A549 (cell line): ENCODE results near the gene SALL2. TPM values are rescaled to one million over a fixed set of nuclear protein-coding genes. Genes with fewer than 3 reads are reported as not detected.

Experiments used
- ATAC-seq, 2 experiments: fragments of 200-7000 bp in 1 of 2; fragments of >200 bp in 1 of 2; cut with Nextera tagmentation in 1 of 2; cut with Tn5 transposase in 1 of 2; 3 replicates each; pipeline versions ENCODE4 v1.8.0 to v1.9.1; 2018 to 2020; ENCODE audit warnings: mild to moderate bottlenecking in 1 of 2, moderate library complexity in 1 of 2
- CTCF ChIA-PET: fragments of 300-600 bp; sonication (Branson Sonifier 250); formaldehyde crosslinking; extraction: SDS; loops from one replicate; lab custom pipeline; 2021; ENCODE audit warnings: antibody characterized with exemption, inconsistent platforms; lab: Yijun Ruan, JAX
- POLR2A ChIA-PET: fragments of 350-600 bp; formaldehyde crosslinking; extraction: SDS; loops from one replicate; lab custom pipeline; 2021; ENCODE audit warnings: antibody characterized with exemption, inconsistent platforms; lab: Yijun Ruan, JAX
- DNase-seq, 2 experiments: peaks; one replicate each; pipeline versions ENCODE4 v3.0.0 to v3.0.0-alpha.2; 2011 to 2016; ENCODE audit warnings: low read depth in 1 of 2, low spot score in 1 of 2
- FAIRE-seq: peaks from 2 replicates; lab custom pipeline; 2011; peaks lifted over from hg19 to GRCh38; lab: Jason Lieb, UNC
- H3K27ac ChIP-seq, 2 experiments: fragments of >200 bp; sonication (Bioruptor Twin); formaldehyde crosslinking; 3 replicates each; pipeline ENCODE4 v1.5.1; 2016 to 2017
- H3K4me1 ChIP-seq: fragments of >200 bp; sonication (Bioruptor Twin); formaldehyde crosslinking; 3 replicates; pipeline ENCODE4 v1.6.1; 2016
- H3K4me2 ChIP-seq: fragments of >200 bp; sonication (Bioruptor Twin); formaldehyde crosslinking; 3 replicates; pipeline ENCODE4 v1.6.1; 2016
- H3K4me3 ChIP-seq: fragments of >200 bp; sonication (Bioruptor Twin); formaldehyde crosslinking; 3 replicates; pipeline ENCODE4 v1.5.1; 2016
- H3K9me3 ChIP-seq: fragments of >200 bp; sonication (Bioruptor Twin); formaldehyde crosslinking; 3 replicates; pipeline ENCODE4 v1.6.1; 2016
- BCL3 ChIP-seq: fragments of >200 bp; sonication (Bioruptor Twin); formaldehyde crosslinking; IDR thresholded peaks from 3 replicates; pipeline ENCODE4 v1.6.1; 2016
- CTCF ChIP-seq: fragments of >200 bp; sonication (Bioruptor Twin); formaldehyde crosslinking; IDR thresholded peaks from 3 replicates; pipeline ENCODE4 v1.5.1; 2016
- EHF ChIP-seq: fragments of 250-450 bp; sonication (Bioruptor Pico); IDR thresholded peaks from 2 replicates; pipeline ENCODE4 v1.5.0; 2020; ENCODE audit warnings: mild to moderate bottlenecking
- EHMT2 ChIP-seq: fragments of 200-600 bp; sonication (generic); IDR thresholded peaks from 2 replicates; pipeline ENCODE4 v1.6.1; 2016; ENCODE audit warnings: antibody characterized with exemption, low read depth, mild to moderate bottlenecking, moderate library complexity
- EP300 ChIP-seq, 2 experiments: fragments of >200 bp; sonication (Bioruptor Twin); formaldehyde crosslinking; IDR thresholded peaks; 2 replicates in 1 of 2; 3 replicates in 1 of 2; pipeline ENCODE4 v1.6.1; 2016 to 2017
- FOXS1 ChIP-seq: fragments of 250-450 bp; sonication (Bioruptor Pico); IDR thresholded peaks from 2 replicates; pipeline ENCODE4 v1.5.0; 2020; ENCODE audit warnings: mild to moderate bottlenecking, moderate library complexity
- GATA3 ChIP-seq: IDR thresholded peaks from 2 replicates; pipeline ENCODE4 v1.6.1; 2012; ENCODE audit warnings: borderline replicate concordance
- HEYL ChIP-seq: fragments of 250-450 bp; sonication (Bioruptor Pico); IDR thresholded peaks from 2 replicates; pipeline ENCODE4 v1.8.0; 2021; ENCODE audit warnings: mild to moderate bottlenecking, moderate library complexity
- HOXA7 ChIP-seq: fragments of 250-450 bp; sonication (Bioruptor Pico); IDR thresholded peaks from 2 replicates; pipeline ENCODE4 v1.5.0; 2020; ENCODE audit warnings: mild to moderate bottlenecking, moderate library complexity
- JUN ChIP-seq, 2 experiments: fragments of >200 bp; sonication (Bioruptor Twin); formaldehyde crosslinking; IDR thresholded peaks; 2 replicates in 1 of 2; 3 replicates in 1 of 2; pipeline ENCODE4 v1.6.1; 2016 to 2017
- KDM5A ChIP-seq: fragments of 200-600 bp; sonication (generic); IDR thresholded peaks from 2 replicates; pipeline ENCODE4 v1.6.1; 2016; ENCODE audit warnings: antibody characterized with exemption, mild to moderate bottlenecking
- MAX ChIP-seq: IDR thresholded peaks from 2 replicates; pipeline ENCODE4 v1.6.1; 2012
- MAZ ChIP-seq: fragments of 150-350 bp; IDR thresholded peaks from 2 replicates; pipeline ENCODE4 v1.6.1; 2014; ENCODE audit warnings: antibody characterized with exemption, low read depth, low read length, borderline replicate concordance
- PBX3 ChIP-seq: IDR thresholded peaks from 2 replicates; pipeline ENCODE4 v1.6.1; 2012
- PHF8 ChIP-seq: fragments of 200-600 bp; sonication (generic); IDR thresholded peaks from 2 replicates; pipeline ENCODE4 v1.6.1; 2016; ENCODE audit warnings: low read depth, mild to moderate bottlenecking, antibody characterized with exemption, moderate library complexity, borderline replicate concordance
- POLR2A ChIP-seq: IDR thresholded peaks from 2 replicates; pipeline ENCODE4 v1.6.1; 2012; ENCODE audit warnings: mild to moderate bottlenecking, low read length
- RARB ChIP-seq: fragments of 250-450 bp; sonication (Bioruptor Pico); IDR thresholded peaks from 2 replicates; pipeline ENCODE4 v1.8.0; 2021; ENCODE audit warnings: mild to moderate bottlenecking, moderate library complexity
- RFX5 ChIP-seq: fragments of 450-650 bp; IDR thresholded peaks from 2 replicates; pipeline ENCODE4 v1.7.1; 2014; ENCODE audit warnings: antibody characterized with exemption, mild to moderate bottlenecking, moderate library complexity
- SMC3 ChIP-seq: fragments of >200 bp; sonication (Bioruptor Twin); formaldehyde crosslinking; IDR thresholded peaks from 3 replicates; pipeline ENCODE4 v1.6.1; 2018; ENCODE audit warnings: inconsistent platforms
- SREBF2 ChIP-seq: fragments of 450-650 bp; IDR thresholded peaks from 2 replicates; pipeline ENCODE4 v1.6.1; 2014; ENCODE audit warnings: mild to moderate bottlenecking, moderate library complexity
- ZC3H11A ChIP-seq: fragments of 450-650 bp; IDR thresholded peaks from 2 replicates; pipeline ENCODE4 v1.6.1; 2014; ENCODE audit warnings: antibody characterized with exemption, mild to moderate bottlenecking
- ZNF302 ChIP-seq: fragments of 250-450 bp; sonication (Bioruptor Pico); IDR thresholded peaks from 2 replicates; pipeline ENCODE4 v1.9.0; 2021; ENCODE audit warnings: inconsistent platforms, mild to moderate bottlenecking, moderate library complexity
- WGBS: methylation state at CpG from one replicate; pipeline ENCODE4 v1.1.6; 2017; ENCODE audit errors: missing lambda C conversion rate; 5-methylcytosine and 5-hydroxymethylcytosine counted together
- polyA plus RNA-seq, 4 experiments: library from polyadenylated mRNA; depleted of rRNA in 3 of 4; stranded (reverse); fragments of >200 nt; fragmentation: RNase III in 1 of 4; extraction: RNeasy Plus Mini Kit Qiagen cat#74134 plus additional on column Dnase treatment in 1 of 4; gene quantifications; 2 replicates in 3 of 4; 3 replicates in 1 of 4; pipeline ENCODE4 v1.2.3, GENCODE V29; 2011 to 2017

The SALL2 gene
- polyA plus RNA-seq, 2 of the 4 experiments (the other 2 are of a cell fraction) = 2.8 to 3.5 TPM

GRCh38 chr14:21476925-21477681 lies 49.0 kb downstream of the SALL2 start, which contains the start of the genes RAB2B and TOX4:
TSS of gene RAB2B (minus strand) at chr14:21476959. CDS start at chr14:21476872, 87 bp downstream.
TSS of gene TOX4 (plus strand) at chr14:21477195. CDS start at chr14:21477279, 84 bp downstream.
- no peaks in the 10 kb centered on the region for H3K9me3 ChIP-seq
- H3K27ac ChIP-seq = peak within 1 kb of the TSS; percentile 72 to 91
- POLR2A ChIA-PET = interaction anchor here (0.6 to 2.0 kb wide), 8 partner anchors 21 to 1674 kb away, joined by 3 to 13 read pairs (median 4); partner anchors contain the start of genes CHD8, METTL3 and SALL2
- TF ChIP-seq PHF8 (peak; percentile 89; the same call in 1 of the 2 replicates), RFX5 (0 out of 2 replicates have a peak, but pooled peaks have one; percentile 21), CTCF (peak; percentile 84), POLR2A (peak; percentile 65), EHMT2 (no peak), GATA3 (peak; percentile 45; the same call in 1 of the 2 replicates), SMC3 (0 out of 3 replicates have a peak, but pooled peaks have one; percentile 17), HOXA7 (CRISPR knock-in tag) (no peak), KDM5A (peak; percentile 53), RARB (CRISPR knock-in tag) (0 out of 2 replicates have a peak, but pooled peaks have one; percentile 24), FOXS1 (CRISPR knock-in tag) (no peak), HEYL (CRISPR knock-in tag) (no peak), JUN (IDR thresholded peaks at IDR 0.05) (peak; percentile 36 to 94; a peak in 3 of 5 replicates), EP300 (IDR thresholded peaks at IDR 0.05) (peak in 1 of 2 experiments; percentile 16; a peak in 1 of 5 replicates), MAZ (0 out of 2 replicates have a peak, but pooled peaks have one; percentile 43), BCL3 (peak; percentile 49; the same call in 1 of the 3 replicates), ZC3H11A (no peak), MAX (peak; percentile 72), PBX3 (no peak), SREBF2 (no peak)
- peak within 1 kb of the TSS; percentile 78 for H3K4me3 ChIP-seq
- peak; percentile 91 to 99 for DNase-seq
- WGBS = 2% methylated on average over 34 of the region's 49 CpGs
- FAIRE-seq = peak; percentile 90
- H3K4me2 ChIP-seq = peak within 1 kb of the TSS; percentile 87
- peak; percentile 97 to 100 for ATAC-seq
- CTCF ChIA-PET = interaction anchor here (0.5 to 5.7 kb wide), 25 partner anchors 11 to 488 kb away, joined by 3 to 66 read pairs (median 3); partner anchors contain the start of genes CHD8 and METTL3
- H3K4me1 ChIP-seq = peaks cover 12% of the 10 kb centered on the region

- ATAC-seq (peak; percentile 86 to 87), FAIRE-seq (no peak), DNase-seq (peak in 1 of 2 experiments; percentile 72)
- Histone ChIP-seq H3K27ac (peak overlapping the region; percentile 71 to 91), H3K4me3 (peak overlapping the region; percentile 78), H3K4me2 (peak overlapping the region; percentile 87), H3K4me1 (peaks cover 12% of the 10 kb centered on the region), H3K9me3 (no peaks in the 10 kb centered on the region)
- no peak for TF ChIP-seq EHF
- TF ChIP-seq HOXA7 (CRISPR knock-in tag) = no peak
- TF ChIP-seq ZNF302 = no peak
- no peak for TF ChIP-seq JUN (IDR thresholded peaks at IDR 0.05)
- TF ChIP-seq POLR2A = peak; percentile 42
- WGBS = 1% methylated on average over 16 of the region's 27 CpGs
- ChIA-PET CTCF (interaction anchor here (0.5 to 5.7 kb wide), 16 partner anchors 8 to 372 kb away, joined by 3 to 66 read pairs (median 5); partner anchors contain the start of genes CHD8 and METTL3), POLR2A (interaction anchor here (0.6 to 2.0 kb wide), 6 partner anchors 10 to 50 kb away, joined by 3 to 13 read pairs (median 4); partner anchors contain the start of genes CHD8 and SALL2)
These were observed 49.6 kb downstream of the SALL2 start for GRCh38 chr14:21476523-21476924.
